ENCODE measurements around the gene HSD17B11. TPM values are rescaled to one million over a fixed set of nuclear protein-coding genes. Genes with fewer than 3 reads are reported as not detected.
"Not testable (repeated sequence)": the region's sequence is repeated elsewhere in the genome, so short reads cannot be mapped to it uniquely, and the experiment has no call there.

The HSD17B11 gene
- polyA plus RNA-seq, 2 of the 4 experiments (the other 2 are of a cell fraction): 51.5 to 113 TPM

DNA sequence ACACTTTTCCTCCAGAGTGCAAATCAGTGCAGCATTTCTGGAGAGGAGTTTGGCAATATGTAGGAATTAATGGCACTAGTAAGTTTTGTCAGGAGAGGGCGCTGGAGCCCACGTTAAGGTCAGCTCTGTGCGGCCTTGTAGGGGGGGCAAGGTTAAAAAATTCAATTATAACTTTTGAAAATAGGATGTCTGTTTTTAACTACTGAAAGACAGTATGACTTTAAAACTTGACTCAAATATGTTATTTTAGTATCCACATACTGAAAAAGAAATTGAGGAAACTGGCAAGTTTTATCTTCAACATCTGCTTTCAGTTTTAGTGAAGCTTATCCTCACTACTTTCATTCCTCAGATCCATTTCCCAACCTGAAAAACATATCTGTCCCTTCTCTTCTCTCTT, 37.4 kb downstream of the HSD17B11 start:
- TF ChIP-seq CHD2 (IDR thresholded peaks at IDR 0.05; ENCODE audit: low read length, partially characterized antibody) (no peak), CTCF (IDR thresholded peaks at IDR 0.05) (peak; percentile 46), RAD21 (conservative IDR thresholded peaks at IDR 0.05 in 1 of 2, IDR thresholded peaks at IDR 0.05 in 1 of 2) (peak; percentile 65 to 66), SMC3 (IDR thresholded peaks at IDR 0.05) (peak; percentile 58)
- Histone ChIP-seq H3K27ac (no peak overlapping the region; a peak in 1 of 6 replicates), H3K4me2 (no peak overlapping the region), H3K4me3 (no peak overlapping the region), H3K9me3 (no peaks in the 10 kb centered on the region), H3K4me1 (peaks cover 22% of the 10 kb centered on the region)
- WGBS (ENCODE audit: missing lambda C conversion rate): 17% methylated on average over 3 of the region's 3 CpGs
- DNase-seq (ENCODE audit: low read depth in 1 of 2, low spot score in 1 of 2) (peak in 1 of 2 experiments; percentile 48), ATAC-seq (peak in 1 of 2 experiments; percentile 69; a peak in 3 of 6 replicates), FAIRE-seq (no peak)
- CTCF ChIA-PET: interaction anchor here (0.7 to 2.0 kb wide), 15 partner anchors 9 to 497 kb away, joined by 3 to 8 read pairs (median 4); no protein-coding TSS in a partner anchor
- POLR2A ChIA-PET: no interaction called here

DNA sequence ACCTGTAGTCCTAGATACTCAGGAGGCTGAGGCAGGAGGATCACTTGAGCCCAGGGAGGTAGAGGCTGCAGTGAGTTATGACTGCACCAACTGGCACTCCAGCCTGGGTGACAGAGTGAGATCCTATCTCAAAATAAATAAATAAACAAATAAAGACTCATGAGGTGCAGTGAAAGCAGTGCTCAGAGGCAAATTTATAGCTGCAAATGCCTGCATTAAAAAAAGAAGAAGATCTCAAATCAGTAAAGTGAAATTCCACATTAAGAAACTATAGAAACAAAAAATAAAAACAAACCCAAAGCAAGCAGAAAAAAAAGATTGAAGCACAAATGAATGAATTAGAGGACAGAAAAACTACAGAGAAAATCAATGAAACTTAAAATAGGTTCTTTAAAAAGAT, 45.8 kb downstream of the HSD17B11 start:
- Histone ChIP-seq H3K4me3 (no peak overlapping the region), H3K4me2 (no peak overlapping the region), H3K27ac (no peak overlapping the region), H3K9me3 (0 out of 3 replicates have a peak, but pooled peaks cover 3% of the 10 kb centered on the region), H3K4me1 (no peaks in the 10 kb centered on the region)
- FAIRE-seq (no peak), ATAC-seq (no peak), DNase-seq (ENCODE audit: low read depth in 1 of 2, low spot score in 1 of 2) (no peak)
- 0 out of 2 replicates have a peak, but pooled peaks have one; percentile 43 for TF ChIP-seq KDM1A (IDR thresholded peaks at IDR 0.05; ENCODE audit: low read depth)
- TF ChIP-seq JUN (IDR thresholded peaks at IDR 0.05): no peak
- ChIA-PET POLR2A (no interaction called here), CTCF (interaction anchor here (1.7 kb wide), 1 partner anchor 8 kb away, joined by 5 read pairs; no protein-coding TSS in a partner anchor)

- no peak overlapping the region for H3K4me3 ChIP-seq
- H3K4me2 ChIP-seq: no peak overlapping the region
- TF ChIP-seq, protein P1, sequence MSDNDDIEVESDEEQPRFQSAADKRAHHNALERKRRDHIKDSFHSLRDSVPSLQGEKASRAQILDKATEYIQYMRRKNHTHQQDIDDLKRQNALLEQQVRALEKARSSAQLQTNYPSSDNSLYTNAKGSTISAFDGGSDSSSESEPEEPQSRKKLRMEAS (IDR thresholded peaks at IDR 0.05): no peak
- no peak for TF ChIP-seq RNF2 (IDR thresholded peaks at IDR 0.05; ENCODE audit: borderline replicate concordance, low read depth)
- TF ChIP-seq, protein P2, sequence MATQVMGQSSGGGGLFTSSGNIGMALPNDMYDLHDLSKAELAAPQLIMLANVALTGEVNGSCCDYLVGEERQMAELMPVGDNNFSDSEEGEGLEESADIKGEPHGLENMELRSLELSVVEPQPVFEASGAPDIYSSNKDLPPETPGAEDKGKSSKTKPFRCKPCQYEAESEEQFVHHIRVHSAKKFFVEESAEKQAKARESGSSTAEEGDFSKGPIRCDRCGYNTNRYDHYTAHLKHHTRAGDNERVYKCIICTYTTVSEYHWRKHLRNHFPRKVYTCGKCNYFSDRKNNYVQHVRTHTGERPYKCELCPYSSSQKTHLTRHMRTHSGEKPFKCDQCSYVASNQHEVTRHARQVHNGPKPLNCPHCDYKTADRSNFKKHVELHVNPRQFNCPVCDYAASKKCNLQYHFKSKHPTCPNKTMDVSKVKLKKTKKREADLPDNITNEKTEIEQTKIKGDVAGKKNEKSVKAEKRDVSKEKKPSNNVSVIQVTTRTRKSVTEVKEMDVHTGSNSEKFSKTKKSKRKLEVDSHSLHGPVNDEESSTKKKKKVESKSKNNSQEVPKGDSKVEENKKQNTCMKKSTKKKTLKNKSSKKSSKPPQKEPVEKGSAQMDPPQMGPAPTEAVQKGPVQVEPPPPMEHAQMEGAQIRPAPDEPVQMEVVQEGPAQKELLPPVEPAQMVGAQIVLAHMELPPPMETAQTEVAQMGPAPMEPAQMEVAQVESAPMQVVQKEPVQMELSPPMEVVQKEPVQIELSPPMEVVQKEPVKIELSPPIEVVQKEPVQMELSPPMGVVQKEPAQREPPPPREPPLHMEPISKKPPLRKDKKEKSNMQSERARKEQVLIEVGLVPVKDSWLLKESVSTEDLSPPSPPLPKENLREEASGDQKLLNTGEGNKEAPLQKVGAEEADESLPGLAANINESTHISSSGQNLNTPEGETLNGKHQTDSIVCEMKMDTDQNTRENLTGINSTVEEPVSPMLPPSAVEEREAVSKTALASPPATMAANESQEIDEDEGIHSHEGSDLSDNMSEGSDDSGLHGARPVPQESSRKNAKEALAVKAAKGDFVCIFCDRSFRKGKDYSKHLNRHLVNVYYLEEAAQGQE (IDR thresholded peaks at IDR 0.05): no peak
- no peak for TF ChIP-seq RFX5 (IDR thresholded peaks at IDR 0.05)
- CTCF ChIA-PET: interaction anchor here (1.3 to 1.6 kb wide), 2 partner anchors 24 to 122 kb away, joined by 3 to 4 read pairs; no protein-coding TSS in a partner anchor
- DNase-seq (ENCODE audit: low read depth in 1 of 2, low spot score in 1 of 2) (no peak), FAIRE-seq (no peak), ATAC-seq (no peak)
- POLR2A ChIA-PET: no interaction called here
- 92% methylated on average over 3 of the region's 3 CpGs for WGBS (ENCODE audit: missing lambda C conversion rate)
- H3K9me3 ChIP-seq: 0 out of 3 replicates have a peak, but pooled peaks cover 3% of the 10 kb centered on the region
- no peaks in the 10 kb centered on the region for H3K4me1 ChIP-seq
- no peak overlapping the region for H3K27ac ChIP-seq
These were observed 48.1 kb downstream of the HSD17B11 start for GRCh38 chr4:87342872-87343271.

- H3K9me3 ChIP-seq; H3K4me1 ChIP-seq; H3K27ac ChIP-seq; ATAC-seq; H3K4me2 ChIP-seq; DNase-seq (ENCODE audit: low read depth in 1 of 2, low spot score in 1 of 2); H3K4me3 ChIP-seq; POLR2A ChIA-PET; FAIRE-seq: not testable (repeated sequence)
- CTCF ChIA-PET: interaction anchor here (1.3 to 1.6 kb wide), 2 partner anchors 23 to 123 kb away, joined by 3 to 4 read pairs; no protein-coding TSS in a partner anchor
- 87% methylated on average over 8 of the region's 8 CpGs for WGBS (ENCODE audit: missing lambda C conversion rate)
These were observed 48.9 kb downstream of the HSD17B11 start for GRCh38 chr4:87341954-87342635.
